RPMI8226 (cell line): Measurements from ENCODE around the gene FICD.
"Not testable (repeated sequence)": the region's sequence is repeated elsewhere in the genome, so short reads cannot be mapped to it uniquely, and the experiment has no call there.

Source experiments
- DNase-seq: peaks from one replicate; pipeline ENCODE4 v3.0.0-alpha.2; 2015

FICD gene

DNA sequence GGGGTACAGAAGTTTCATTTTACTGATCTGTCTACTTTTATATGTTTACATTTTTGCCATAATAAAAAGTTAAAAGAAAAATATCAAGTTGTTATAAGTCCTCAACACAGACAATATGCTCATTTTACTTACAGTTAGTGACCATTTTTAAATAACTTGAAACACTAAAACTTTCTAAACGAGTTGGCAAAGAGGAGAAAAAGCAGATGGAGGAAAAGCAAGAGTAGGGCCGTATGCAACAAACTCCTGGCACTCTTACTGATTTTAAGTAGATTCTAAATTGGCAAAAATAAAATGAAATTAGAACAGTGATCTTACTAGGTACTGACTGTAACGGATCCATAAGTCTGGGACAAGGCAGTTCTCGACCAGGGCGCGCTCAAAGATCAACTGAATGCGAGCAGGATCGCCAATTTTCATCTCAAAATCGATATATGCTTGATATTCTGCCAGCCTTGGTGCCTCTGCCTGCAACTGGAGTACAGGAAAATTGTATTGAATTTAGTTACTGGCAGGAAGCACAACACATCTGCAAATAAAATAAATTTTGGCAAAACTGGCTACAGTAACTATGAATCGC is 23.6 kb downstream of the FICD start:
- no peak for DNase-seq

DNA sequence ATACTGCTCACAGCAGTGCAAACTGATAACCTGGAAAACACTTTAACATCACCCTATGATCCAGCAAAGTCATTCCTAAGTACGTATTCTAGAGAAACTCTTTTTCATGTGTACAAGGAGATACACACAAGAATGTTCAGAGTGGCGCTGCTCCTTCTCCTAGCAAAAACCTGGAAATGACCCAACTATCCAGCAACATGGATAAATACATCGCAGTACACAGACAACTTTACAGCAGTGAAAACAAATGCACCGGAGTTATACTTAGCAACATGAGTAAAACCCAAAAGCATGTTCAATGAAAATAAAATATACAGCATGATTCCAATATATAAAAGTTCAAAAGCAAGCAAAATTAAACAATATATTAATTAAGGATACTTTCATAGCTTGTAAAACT is 27.2 kb downstream of the FICD start:
- DNase-seq, result no peak

DNA sequence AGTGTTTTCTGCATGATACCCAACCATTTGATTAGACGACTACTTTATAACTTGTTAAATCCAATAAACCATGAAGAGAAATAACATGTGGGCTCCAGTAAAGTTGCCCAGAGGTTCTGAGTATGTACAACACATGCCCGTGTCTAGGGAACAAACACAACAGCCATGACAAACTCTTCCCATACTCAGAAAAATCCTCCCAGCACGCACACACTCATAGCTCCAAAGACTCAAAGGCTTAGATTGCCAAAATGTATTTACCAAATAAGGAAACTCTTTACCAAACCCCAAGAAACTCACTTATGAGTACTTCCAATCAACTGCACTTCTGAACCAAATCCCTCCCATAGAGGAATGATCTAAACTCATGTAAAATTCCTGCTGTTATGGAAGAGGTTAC is 28.6 kb downstream of the FICD start:
- no peak for DNase-seq

DNA sequence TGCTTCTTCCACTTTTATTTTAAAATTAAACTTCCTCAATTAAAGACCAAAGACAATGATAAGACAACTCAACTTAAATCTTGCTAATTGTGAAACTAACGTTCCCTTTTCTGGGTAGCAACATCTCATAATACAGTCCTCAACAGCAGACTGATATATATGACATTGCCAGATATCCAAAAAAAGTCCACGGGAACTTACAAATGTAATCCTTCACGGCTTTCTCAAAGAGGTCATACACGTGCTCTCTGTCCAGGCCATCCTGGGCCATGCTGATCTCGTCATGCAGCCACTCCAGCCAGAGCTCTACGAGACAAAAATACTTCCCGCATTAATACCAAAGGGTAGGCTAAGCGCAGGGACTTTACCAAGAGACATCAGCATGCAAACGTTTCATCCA is 32.6 kb downstream of the FICD start:
- no peak for DNase-seq

DNA sequence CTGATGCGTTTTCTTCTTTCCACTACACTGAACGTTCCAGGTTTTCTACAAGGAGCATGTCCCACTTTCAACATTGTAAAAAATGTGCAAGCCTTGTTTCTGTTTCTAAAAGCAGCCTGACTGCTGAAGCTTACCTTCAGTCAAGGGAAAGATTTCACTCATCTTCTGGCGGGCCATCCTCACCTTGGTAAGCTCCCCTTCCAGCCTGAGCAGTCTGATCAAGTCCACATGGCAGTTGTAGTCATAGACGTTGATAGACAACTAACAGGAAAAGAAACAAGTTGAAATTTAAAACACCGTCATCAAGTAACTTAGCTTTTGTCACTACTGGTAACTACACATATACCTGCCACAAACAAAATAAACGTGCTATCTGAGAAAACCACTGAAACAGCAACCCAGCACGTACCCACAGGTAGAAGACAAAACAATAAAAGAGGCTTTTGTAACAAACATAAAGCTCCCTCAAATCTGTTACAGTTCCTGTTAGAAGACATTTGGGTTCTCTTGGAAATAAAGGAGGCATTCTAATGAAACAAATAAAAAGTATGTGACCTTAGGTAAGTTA is 34.0 kb downstream of the FICD start:
- no peak for DNase-seq

DNA sequence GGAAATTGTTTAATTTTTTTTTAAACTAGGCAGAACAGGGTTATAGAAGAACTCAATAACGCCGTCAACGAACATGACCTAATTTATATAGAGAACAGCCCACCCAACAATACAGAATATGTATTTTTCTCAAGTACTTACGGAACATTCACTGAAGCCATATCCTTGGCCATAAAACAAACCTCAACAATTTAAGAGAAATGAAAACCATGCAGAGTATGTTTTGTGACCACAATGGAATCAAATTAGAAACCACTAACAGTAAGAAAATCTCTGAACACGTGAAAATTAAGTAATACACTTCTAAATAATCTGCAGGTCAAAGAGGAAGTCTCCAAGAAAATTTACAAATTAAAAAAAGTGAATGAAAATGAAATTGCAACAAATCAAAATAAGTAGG is 36.5 kb downstream of the FICD start:
- no peak for DNase-seq

DNA sequence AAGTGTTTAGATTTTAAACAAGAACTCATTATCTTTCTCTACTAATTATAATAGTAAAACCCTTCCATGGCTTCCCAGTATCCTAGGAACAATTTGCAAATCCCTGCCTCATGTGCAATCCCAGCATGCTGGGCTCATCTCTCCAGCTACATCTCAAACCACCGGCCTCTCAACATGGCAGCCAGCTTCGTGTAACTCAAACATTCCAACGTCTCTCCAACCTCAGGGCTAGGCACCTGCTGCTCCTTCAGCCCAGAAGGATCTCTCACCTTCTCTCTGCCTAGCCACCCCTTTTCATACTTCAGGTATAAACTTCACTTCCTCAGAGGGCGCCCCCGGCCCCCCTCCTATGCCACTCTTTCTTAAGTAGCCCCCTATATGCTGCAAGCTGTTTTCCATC is 38.7 kb downstream of the FICD start:
- no peak for DNase-seq

DNA sequence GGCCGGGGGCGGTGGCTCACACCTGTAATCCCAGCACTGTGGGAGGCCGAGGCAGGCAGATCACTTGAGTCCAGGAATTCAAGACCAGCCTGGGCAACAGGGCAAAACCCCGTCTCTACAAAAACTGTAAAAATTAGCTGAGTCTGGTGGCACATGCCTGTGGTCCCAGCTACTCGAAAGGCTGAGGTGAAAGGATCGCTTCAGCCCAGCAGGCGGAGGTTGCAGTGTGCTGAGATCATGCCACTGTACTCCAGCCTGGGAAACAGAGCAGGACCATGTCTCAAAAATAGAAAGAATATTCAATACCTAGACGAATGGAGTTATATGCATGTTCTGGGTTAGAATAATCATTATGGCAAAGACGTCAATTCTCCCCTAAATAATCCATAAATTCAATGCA is 40.3 kb downstream of the FICD start:
- not testable (repeated sequence) for DNase-seq

DNA sequence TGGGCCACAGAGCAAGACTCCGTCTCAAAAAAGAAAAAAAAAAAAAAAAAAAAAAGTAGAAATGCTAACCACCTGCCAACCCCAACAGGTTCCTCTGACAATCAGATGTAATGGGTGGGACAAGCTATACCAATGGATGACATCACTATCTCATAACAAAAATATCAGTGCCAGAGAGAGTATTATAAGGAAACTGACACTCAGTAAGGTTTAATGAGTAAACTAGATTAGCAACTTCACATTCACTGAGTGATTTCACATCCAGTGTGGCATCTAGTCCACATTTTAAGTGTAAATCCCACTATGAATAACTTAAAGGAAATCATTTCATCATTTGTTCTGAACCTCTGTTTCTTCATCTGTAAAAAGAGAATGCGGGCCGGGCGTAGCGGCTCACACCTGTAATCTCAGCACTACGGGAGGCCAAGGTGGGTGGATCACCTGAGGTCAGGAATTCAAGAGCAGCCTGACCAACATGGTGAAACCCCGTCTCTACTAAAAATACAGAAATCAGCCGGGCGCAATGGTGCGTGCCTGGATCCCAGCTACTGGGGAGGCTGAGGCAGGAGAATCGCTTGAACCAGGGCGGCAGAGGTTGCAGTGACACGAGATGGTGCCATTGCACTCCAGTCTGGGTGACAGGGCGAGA is 44.1 kb downstream of the FICD start:
- DNase-seq, result no peak

DNA sequence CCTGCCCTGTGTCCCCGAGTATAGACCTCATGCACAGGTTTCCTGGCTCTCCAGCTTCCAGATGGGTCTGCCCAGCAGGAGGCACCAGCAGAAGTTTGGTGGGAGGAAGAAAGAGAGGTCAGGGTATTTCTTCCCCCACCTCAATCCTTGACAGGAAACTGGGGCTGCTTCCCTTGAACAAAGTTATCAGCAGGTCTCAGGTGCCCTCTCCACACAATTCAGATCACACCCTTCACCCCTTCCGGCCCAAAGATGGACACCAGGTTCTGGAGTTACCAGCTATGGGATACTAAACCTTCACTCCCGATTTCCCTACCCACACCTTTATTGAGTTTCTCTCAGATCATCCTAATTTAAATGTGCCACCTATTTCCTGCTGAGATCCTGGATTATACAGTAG is 44.7 kb downstream of the FICD start:
- no peak for DNase-seq

DNA sequence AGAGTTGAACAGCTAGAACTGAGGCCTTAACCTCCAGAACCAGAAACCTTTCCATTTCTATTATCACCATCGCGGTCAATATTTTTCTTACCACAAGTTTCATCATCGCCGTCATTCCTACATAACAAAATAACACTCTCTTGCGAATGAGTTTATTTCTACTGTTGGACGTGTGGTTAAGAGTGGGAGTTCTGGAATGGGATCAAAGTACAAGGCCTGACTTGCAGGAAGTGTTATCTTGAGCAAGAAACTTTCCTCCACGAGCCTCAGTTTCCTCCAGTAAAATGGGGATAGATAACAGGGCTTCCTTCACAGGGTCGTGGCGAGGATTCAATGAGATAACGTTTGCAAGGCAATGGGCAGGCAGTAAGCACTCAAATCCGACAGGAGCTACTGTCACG is 45.2 kb downstream of the FICD start:
- no peak for DNase-seq

DNA sequence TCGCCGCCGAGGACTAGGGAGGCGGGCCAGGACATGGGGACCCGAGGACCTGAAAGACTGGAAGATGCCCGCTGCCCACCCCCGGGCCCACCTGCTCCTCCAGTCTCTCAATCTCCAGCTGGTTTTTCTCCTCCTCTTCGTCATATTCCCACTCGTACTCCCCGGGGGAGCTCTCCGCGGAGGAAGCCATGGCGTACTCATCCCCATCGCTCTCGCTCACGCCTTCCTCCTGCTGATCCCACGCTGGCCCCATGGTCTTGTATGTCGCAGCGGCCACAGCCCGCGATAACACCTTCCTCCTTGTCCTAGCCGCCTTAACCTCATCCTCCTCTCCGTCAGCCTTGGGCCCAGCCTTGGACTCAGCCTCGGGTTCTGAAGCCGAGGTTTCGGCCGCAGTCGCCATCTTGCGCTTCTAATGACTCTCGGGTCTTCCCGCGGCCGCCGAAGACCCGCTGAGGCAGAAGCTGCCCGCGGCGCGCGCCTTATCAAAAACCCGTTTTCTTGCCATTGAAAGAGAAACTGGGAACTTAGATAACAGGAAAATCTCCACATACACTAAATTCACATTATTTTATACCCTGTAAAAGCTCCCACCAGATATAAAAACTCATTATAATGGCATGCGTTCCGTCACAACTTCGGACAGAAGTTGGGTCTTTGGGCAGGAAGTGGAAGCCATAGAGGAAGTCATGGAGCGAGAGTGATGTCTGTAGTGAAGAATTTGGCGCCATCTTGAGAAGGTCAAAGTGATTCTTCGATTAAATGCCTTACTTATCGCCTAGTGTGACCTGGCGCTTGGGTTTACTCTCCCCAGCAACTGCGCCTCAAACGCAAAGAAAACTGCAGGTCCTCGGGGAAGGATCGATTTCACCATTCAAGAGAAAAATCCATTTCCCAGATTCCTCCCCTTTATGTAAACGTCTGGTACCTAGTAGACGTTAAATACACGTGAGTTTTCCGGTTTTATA is 46.0 kb downstream of the FICD start, which contains the start of gene SART3:
Gene SART3, minus strand, starts transcription at position 422 of the 968 bp plus-strand sequence. Its CDS starts 19 bp downstream, at position 403.
- peak; percentile 89 for DNase-seq

DNA sequence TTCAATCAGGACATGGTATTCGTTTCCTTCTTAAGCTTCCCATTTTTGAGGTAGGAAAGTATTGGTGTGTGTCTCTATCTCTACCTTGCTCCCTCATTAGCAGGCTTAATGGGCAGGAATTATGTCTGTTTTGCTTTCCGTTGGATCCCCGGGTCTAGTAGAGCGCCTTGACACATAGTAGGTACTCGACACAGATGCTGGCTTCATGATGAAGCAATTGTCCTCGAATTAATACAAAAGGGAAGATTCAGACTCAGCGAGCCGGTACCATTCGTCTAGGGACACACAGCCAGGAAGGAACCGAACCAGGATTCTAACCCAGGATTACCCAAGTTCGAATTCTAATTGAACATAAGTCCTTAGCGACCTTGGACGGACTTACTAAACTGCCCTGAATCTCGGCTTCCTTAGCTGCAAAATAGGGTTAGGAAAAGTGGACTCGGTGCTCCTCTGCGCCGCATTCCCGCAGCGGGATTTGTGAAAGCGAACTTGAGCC is 46.8 kb downstream of the FICD start:
- DNase-seq, result no peak

DNA sequence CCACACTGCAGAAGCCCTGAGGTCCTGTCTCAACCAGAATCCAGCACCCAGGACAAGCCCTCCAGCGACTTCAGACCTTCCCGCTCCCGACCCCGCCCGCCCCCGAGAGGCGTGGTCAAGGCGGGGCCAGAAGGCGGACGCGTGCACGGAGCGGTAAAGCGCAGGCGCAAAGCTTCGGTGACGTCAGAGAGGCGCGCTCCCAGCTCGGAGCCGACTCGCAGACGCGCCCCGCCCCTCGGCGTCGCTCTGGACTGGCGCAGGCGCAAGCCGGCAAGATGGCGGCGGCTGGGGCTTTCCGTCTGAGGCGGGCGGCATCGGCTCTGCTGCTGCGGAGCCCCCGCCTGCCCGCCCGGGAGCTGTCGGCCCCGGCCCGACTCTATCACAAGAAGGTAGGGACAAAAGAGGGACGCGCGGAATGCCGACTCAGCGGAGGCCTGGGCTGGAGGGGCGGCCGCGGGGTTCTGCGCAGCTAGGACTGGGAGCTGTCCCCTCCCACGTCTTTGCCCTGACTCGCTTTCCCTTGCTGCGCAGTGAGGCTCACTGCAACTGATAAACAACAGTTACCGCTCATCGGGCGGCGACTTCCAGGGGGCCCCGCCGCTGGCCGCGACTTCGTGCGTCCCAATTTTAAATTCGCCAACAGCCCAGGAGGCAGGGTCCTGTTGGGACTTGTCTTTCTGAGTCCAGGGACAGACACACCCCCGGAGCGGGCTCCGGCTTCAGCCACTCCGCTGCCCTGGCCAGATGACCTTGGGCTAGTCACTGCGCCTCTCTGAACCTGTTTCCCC is 47.5 kb downstream of the FICD start, which contains the start of gene ISCU:
Gene ISCU, plus strand, starts transcription at position 249 of the 788 bp plus-strand sequence. Its CDS starts 27 bp downstream, at position 276.
- peak; percentile 99 for DNase-seq

DNA sequence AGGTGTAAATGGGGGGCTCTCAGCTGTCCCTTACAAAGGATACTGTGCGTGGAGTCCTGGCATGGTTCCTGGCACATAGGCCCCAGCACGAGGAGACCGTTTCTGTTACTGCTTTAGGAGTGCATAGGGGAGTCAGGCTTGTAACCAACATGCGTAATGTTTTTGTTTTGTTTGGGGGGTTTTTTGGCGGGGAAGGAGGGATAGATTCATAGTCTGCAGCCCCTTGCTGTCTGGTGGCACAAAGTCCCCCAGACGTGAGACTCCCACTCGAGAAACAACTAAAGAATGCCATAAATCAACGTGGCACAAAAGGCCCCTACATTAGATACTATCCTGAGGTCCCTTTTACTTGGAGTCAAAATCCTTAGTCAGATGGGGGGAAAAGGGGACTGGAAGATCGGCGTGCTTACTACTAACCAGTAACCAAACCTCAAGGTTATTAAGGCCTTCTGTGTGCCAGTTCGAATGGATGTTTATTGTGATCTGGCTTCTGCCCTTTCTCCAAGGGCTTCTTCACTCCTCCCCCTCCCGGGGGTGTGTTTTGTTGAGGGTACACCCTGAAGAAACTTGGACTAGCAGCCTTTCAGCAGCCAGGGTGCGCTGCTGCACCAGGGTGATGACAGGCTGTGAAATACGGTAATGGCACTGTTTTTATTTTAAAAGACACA is 48.2 kb downstream of the FICD start:
- peak; percentile 94 for DNase-seq

DNA sequence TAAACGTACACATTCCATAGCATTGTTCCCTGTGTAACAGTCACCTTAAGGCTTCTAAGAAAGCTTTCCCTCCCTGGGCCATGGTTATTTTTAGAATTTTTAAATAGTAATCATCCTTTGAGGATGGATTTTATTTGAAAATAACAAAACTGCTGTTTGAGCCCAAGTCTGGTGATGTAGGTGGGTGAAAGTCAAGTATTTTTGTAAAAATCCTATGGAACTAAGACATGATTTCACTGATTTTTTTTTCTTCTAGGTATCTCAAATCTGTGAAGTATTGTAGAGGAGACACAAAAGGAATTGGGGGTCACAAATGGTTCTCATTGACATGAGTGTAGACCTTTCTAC is 48.7 kb downstream of the FICD start:
- DNase-seq, result no peak

DNA sequence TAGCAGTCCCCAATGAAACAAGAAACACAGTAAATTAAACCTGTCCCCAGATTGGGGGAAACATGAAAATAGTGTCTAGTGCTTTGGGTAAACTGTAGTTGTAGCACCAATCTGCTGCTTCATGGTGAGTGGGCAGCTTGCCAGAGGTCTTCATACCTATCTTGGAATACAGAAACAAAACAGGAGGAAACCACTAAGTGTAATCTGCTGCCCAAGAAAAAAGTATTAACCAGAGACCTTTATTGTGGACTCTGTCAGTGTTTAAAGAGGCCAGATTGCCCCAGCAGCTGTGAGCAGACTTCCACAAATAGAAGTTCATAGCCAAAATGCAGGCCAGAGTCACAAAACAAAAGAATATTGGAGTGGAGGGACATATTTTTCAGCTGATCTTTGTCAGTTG is 49.6 kb downstream of the FICD start:
- peak; percentile 79 for DNase-seq

DNA sequence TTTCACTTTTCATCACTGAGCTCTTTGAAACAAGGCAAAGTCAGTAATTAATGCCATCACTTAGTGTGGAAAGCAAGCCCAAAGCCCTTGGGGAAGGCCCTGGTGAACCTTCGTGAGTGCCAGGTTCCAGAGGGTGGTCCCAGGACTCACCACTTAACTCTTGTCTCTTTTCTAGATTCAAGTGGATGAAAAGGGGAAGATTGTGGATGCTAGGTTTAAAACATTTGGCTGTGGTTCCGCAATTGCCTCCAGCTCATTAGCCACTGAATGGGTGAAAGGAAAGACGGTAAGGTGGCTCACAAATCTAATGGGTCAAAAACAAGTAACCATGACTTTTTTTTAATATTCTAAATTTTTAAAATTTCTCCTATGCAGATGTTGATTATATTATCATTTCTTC is 50.1 kb downstream of the FICD start:
- DNase-seq, result no peak

DNA sequence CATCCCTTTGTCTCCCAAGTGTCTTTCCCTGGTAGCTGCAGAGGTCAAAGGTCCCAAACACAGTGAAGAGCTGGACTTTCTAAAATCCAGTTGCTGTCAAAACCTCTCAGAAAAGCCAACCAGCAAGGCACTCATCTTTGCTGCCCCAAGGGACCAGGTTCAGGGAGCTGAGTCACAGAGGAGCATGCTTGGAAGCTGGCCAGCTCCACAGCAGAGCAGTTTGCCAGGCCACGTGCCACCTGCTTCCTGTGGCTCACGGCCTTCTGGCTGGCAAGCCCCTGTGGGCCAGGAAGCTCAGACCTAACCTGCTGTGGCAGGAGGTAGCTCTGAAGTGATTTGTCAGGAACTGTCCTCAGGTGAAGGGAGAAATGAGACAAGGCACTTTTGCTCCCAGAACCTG is 50.9 kb downstream of the FICD start:
- peak; percentile 97 for DNase-seq

DNA sequence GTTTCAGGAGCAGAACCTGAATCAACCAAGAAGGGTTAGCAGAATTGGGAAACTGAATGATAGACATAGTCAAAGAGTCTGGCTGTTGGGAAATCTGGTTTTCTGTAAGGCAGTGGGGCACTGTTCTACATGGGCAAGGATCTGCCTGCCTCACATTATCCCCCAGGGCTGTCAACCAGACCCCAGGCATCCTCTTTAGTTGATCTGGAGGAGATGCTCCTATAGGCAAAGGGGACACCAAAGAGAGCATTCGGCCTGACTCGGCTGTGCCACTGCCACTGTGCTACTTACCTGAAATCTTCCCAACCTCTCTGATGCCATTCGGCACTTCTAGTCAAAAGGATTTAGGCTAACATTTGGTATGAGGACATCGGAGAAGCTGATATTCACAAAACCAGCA is 51.4 kb downstream of the FICD start:
- DNase-seq, result no peak

DNA sequence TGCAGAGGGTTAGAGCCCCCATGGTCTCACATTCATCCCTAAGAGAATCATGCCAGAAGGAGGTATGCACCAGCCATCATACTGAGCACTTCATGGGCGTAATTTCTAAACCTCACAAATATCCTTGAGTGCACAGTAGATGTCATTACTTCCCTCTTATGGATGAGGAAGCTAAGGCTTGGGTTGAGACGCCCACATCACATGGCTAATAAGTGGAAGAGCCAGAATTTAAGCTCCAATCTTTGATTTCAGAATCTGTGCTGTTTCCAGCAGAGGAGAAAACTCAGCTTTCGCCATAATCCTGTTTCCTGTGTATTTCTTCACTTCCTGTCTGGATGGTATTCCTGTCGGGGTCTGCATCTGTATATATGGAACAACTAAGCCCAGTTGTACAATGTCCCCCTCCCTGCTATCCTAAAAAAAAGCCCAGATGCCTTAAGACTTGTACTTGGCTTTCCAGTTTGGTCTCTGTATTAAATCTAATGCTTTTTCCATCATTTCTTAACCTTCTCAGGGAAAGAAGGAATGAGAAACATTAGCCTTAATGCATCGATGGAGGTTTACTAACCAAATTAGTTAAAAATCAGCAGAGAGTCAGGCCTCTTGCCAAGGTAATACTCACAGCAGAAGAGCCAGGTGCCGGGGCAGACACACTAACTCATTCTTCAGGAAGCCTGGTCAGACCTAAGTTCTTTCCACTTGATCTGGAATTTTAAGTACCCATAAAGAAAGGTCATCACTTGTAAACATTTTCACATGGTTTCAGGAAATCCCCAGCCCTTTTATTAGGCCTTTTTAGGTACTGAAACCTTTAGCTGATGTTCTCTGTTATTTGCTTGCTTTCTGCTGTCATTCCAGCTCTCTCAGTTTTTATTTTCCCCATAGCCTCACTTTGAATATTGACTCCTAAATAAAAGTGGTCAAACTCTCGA is 52.6 kb downstream of the FICD start:
- DNase-seq, result peak; percentile 61
